Fibroblast of skin of right biceps (primary cell): Measurements from ENCODE around the gene EWSR1.

Source experiments
- DNase-seq: peaks from one replicate; pipeline ENCODE4 v3.0.0-alpha.2; 2013

EWSR1 gene

DNA sequence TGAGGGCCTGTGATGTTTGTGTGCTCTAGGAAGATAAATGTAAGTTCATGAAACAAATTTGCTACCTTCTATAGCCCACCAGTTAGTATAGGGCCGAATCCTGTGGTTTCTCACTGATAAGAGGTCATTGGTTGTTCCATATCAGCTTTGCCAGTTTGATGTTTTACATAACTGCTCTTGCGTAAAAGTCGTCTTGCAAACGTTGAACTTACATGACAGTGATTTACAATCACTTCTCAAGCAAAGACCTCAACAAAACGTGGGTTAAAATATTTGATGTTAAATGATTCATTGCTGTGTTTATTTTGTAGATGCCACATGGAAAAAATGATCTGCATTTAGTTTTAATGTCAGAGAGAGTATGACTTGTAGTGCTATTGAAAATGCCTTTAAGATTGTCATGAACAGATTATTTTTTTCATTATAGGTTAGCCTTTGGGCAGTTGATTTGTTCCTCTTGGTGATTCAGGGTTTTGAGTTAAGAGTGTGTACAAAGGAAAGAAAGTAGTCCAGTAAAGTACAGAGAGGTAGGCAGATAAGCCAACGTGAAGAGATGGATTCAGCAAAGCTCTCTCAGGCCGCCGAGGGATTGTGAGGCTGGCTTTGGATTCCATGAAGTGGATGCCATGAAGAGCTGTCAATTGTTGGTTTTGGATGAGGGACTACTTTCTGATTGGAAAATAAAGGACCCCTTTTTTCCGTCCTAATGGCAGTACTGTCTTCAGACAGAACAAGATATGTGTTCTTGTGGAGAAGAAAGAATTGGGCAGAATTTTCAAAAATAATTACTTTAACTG, 2.6 kb downstream of the EWSR1 start:
- DNase-seq = peak; percentile 50

GRCh38 chr22:29272624-29273023, 4.6 kb downstream of the EWSR1 start:
- DNase-seq = no peak

GRCh38 chr22:29275167-29275566, 7.1 kb downstream of the EWSR1 start:
- no peak for DNase-seq

GRCh38 chr22:29275819-29276565, 7.9 kb downstream of the EWSR1 start:
- DNase-seq = no peak

DNA sequence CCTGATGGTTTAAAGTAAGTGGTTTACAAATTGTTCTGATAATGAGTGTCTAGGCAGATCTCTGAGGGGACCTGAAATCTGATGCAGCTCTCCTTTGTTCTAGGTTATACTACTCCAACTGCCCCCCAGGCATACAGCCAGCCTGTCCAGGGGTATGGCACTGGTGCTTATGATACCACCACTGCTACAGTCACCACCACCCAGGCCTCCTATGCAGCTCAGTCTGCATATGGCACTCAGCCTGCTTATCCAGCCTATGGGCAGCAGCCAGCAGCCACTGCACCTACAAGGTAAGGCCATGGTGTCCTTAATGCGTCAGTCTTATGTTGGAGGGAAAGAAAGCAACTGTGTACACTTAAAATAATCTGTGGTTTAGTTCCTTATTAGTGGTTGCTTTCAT, 9.9 kb downstream of the EWSR1 start:
- no peak for DNase-seq

DNA sequence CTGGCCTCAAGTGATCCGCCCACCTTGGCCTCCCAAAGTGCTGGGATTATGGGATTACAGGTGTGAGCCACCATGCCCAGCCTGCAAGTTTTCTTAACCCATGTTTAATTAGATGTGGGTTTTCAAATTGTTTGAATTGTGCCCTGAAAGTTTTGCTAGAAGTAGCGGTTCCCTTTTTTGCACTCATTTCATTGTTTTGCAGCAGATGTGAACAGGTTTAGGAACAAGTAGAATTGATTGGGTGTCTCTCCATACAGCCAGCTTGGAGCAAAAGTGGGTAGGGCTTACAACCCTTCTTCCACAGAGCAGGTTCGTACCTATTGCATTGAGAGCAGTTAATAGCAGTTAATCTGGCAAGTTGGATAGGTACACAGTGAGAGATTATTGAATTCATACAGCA, 16.1 kb downstream of the EWSR1 start:
- DNase-seq = no peak

GRCh38 chr22:29288837-29289236, 20.8 kb downstream of the EWSR1 start:
- no peak for DNase-seq

DNA sequence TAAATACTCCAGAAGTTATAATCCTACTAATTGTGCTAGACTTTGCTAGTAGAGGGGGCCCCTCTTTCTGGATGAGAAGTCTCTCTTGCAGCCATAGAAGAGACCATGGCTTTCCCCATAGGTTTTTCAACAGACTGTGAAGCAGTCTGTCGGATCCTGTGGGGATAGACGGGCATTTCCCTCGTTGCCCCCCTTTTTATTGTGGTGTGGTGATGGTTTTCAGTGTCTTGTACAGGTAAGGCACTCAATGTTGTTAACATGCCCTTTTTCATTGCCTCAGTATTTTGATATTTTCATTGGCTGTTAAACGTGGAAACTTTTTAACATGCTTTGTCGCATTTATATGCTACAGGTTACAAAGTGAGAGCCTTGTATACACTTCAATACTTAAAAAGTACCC, 22.0 kb downstream of the EWSR1 start:
- no peak for DNase-seq

DNA sequence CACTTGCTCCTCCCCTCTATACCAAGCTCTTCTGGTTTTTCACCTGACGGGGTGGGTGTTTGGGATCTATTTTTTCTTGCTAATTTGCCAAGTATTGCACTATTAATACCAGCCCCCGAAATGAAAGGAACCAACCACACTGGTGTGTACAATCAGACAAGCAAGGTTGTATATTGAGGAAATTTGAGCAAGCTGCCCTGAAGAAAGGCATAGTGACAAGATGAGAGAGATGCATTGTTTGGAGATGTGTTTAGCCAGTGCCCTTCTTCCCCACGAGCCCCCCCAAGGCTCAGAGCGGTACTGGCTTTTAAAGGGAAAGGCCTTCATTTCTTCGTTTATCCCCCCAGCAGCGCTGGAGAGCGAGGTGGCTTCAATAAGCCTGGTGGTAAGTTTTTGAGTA, 23.1 kb downstream of the EWSR1 start:
- no peak for DNase-seq

- DNase-seq = no peak
These were observed 24.3 kb downstream of the EWSR1 start for GRCh38 chr22:29292379-29292778.

DNA sequence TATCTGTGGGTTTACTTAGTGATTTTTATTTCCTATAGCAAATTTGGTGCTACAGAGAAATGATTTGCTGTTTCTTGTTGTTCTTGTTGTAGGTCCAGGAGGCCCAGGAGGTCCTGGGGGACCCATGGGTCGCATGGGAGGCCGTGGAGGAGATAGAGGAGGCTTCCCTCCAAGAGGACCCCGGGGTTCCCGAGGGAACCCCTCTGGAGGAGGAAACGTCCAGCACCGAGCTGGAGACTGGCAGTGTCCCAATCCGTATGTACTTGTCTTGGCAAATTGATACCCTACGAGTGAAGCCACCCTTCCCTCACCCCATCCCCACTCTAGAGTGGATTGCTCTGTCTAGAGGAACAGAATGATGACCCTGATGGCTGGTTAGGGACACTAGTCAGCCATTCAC, 30.6 kb downstream of the EWSR1 start:
- DNase-seq = no peak

DNA sequence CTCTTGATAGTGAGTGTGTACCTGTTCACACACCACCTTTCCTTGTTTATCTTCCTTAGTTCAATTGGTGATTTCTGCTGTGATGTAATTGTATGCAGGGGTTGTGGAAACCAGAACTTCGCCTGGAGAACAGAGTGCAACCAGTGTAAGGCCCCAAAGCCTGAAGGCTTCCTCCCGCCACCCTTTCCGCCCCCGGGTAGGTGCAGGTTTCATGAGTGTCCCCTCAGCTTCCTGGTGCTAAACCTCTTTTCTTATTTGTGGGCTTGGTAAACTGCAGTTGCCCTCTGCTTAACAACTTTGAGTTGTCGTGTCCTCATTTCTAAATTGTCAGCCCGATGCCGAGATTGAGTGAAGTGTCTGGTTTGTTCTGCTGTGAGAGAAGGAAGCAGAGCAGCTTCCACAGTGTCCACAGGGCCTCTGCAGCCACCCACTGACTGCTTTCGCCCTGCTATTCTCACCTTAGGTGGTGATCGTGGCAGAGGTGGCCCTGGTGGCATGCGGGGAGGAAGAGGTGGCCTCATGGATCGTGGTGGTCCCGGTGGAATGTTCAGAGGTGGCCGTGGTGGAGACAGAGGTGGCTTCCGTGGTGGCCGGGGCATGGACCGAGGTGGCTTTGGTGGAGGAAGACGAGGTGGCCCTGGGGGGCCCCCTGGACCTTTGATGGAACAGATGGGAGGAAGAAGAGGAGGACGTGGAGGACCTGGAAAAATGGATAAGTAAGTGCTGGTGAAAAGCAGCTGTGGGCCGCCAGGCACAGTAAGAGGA, 31.2 kb downstream of the EWSR1 start:
- DNase-seq = no peak

DNA sequence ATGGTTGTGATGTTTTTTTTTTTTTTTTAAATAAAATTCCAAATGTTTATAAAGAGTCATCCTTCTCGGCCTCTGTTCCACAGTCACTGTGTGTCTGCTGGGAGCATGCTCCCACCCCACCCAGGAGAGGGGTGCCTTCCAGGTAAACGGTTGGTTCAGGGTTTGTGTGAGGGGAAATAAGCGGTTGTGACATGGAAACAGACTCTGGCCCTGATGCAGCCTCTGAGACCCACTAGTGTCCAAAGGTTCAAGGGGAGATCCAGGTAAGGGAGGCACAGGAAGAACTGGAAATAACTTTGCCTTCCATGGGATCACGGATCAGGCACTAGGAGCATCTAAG, 32.4 kb downstream of the EWSR1 start:
- no peak for DNase-seq

GRCh38 chr22:29300807-29301601, 32.9 kb downstream of the EWSR1 start:
- no peak for DNase-seq

GRCh38 chr22:29301716-29302401, 33.8 kb downstream of the EWSR1 start:
- no peak for DNase-seq

- no peak for DNase-seq
These were observed 34.3 kb downstream of the EWSR1 start for GRCh38 chr22:29302402-29302680.

GRCh38 chr22:29302681-29303465, 34.8 kb downstream of the EWSR1 start:
- no peak for DNase-seq

GRCh38 chr22:29305836-29306174, 37.7 kb downstream of the EWSR1 start:
- no peak for DNase-seq

DNA sequence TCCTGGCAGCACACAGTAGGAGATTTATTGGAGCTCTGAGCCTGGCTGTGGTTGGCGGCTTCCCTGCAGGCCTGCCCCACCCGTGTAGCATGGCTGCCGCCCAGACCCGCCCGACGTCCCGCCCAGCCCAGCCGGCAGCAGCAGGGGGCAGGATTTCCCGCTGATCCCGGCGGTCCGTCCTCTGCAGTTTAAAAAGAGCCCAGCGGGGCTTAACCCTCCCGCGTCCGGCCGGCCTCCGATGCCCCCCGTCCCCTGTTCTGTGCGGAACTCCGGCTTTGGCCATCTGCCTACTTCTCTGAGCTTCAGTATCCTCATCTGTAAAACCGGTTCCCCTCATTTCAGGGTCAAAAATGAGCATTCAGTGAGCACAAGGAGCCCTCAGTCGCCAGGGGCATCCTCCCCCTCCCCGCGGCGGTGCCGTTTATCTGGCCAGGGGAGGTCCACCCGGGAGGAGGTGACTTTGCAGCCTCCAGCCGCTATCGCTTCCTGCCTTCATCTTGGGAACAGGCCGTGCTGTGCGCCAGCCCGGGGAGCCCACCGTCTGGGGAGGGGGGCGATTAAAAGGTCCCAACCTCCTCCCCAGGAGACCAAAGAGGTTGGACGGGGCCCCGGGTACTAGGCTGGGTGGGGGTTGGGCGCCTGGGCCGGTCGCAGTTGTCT, 38.2 kb downstream of the EWSR1 start, which contains the start of gene GAS2L1:
TSS of gene GAS2L1 (plus strand) at position 476 of the 660 bp plus-strand sequence. CDS start 1,456 bp downstream, outside the sequence.
- peak; percentile 81 for DNase-seq

DNA sequence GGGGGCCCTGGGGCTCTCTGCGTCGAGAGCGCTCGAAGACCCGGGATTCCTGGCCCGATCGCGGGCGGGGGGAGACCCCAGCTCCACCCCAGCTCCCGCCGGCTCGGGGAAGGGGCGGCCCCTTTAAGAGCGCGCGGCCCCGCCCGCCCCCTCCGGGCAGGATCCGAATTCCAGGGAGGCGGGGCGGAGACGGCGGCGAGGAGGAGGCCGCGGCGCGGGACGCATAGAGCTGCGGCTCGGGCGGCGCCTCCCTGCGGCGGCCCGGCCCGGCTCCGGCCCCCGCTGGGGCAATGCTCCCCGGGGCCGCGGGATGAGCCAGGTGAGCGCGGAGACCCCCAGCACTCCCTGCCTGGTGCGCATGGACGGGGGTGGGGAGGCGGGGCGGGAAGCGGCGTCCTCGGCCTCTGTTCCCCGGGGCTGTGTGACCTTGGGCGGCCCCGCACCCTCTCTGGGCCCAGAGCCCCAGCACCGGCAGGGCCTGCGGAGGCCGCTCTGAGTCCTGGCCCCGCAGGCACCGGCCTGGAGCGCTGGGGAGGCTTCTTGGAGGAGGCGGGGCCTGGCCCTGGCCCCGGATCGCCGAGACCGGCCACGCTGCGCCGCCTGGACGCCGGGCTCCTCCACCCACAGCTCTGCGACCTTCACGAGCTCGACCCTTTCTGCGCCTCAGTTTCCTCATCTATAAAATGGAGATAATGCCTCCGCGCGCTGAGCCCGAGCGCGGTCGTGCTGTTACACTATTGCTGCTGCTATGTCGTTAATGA, 38.9 kb downstream of the EWSR1 start:
- peak; percentile 83 for DNase-seq
